Measurements from ENCODE around the gene METTL2B. TPM values are rescaled to one million over a fixed set of nuclear protein-coding genes. Genes with fewer than 3 reads are reported as not detected.
A peak's percentile ranks its signal among the peaks of the same experiment; 100 is the strongest.
"Not testable (repeated sequence)": the region's sequence is repeated elsewhere in the genome, so short reads cannot be mapped to it uniquely, and the experiment has no call there.

The METTL2B gene
- total RNA-seq, 1 experiment from 2014 or later = 33.8 TPM

DNA sequence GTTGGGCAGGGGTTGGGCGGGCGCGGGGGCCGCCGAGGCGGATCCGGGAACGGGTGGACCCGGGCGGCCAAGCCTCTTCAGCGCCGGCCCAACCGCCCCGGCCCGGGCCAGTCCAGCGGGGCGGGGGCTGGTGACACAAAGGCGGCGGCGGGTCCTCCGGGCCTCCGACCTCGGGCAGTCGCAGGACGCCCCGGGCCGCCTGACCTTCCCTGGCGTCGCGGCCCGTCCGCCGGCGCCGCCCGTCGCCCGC is 54.2 kb downstream of the METTL2B start:
- H3F3A ChIP-seq (ENCODE audit: low read length, unreplicated experiment) = no peaks in the 10 kb centered on the region
- CTCF ChIA-PET = no interaction called here
- peak overlapping the region; percentile 87 for H3K4me2 ChIP-seq (ENCODE audit: low read length)
- intact Hi-C loops (cut with micrococcal nuclease) = loop anchor here (10.0 kb wide), 1 partner anchor 56 kb away; the partner anchor contains the start of gene METTL2B
- H3K36me3 ChIP-seq (ENCODE audit: low read depth, low read length) = no peaks in the 10 kb centered on the region
- peak overlapping the region; percentile 79 for H3K4me3 ChIP-seq (ENCODE audit: low read length)
- H3K4me1 ChIP-seq (ENCODE audit: insufficient read depth, low read length) = peaks cover 10% of the 10 kb centered on the region; the same call in 1 of the 2 replicates
- H3K9me2 ChIP-seq (replicated peaks; ENCODE audit: low read length) = no peaks in the 10 kb centered on the region
- H4K20me1 ChIP-seq (ENCODE audit: low read length) = no peaks in the 10 kb centered on the region
- no peak for ATAC-seq
- peak overlapping the region; percentile 53; the same call in 1 of the 2 replicates for H2AFZ ChIP-seq (ENCODE audit: low read length)
- POLR2A ChIA-PET (ENCODE audit: unreplicated experiment) = no interaction called here
- no peak for DNase-seq
- no peaks in the 10 kb centered on the region for H3K27me3 ChIP-seq (ENCODE audit: low read length)
- peaks cover 52% of the 10 kb centered on the region for H3K79me2 ChIP-seq (ENCODE audit: low read length)
- H3K9ac ChIP-seq (ENCODE audit: low read length) = peak overlapping the region; percentile 89
- no peak for TF ChIP-seq EZH2 (IDR thresholded peaks at IDR 0.05; ENCODE audit: low read length, unreplicated experiment)
- TF ChIP-seq, protein P1, sequence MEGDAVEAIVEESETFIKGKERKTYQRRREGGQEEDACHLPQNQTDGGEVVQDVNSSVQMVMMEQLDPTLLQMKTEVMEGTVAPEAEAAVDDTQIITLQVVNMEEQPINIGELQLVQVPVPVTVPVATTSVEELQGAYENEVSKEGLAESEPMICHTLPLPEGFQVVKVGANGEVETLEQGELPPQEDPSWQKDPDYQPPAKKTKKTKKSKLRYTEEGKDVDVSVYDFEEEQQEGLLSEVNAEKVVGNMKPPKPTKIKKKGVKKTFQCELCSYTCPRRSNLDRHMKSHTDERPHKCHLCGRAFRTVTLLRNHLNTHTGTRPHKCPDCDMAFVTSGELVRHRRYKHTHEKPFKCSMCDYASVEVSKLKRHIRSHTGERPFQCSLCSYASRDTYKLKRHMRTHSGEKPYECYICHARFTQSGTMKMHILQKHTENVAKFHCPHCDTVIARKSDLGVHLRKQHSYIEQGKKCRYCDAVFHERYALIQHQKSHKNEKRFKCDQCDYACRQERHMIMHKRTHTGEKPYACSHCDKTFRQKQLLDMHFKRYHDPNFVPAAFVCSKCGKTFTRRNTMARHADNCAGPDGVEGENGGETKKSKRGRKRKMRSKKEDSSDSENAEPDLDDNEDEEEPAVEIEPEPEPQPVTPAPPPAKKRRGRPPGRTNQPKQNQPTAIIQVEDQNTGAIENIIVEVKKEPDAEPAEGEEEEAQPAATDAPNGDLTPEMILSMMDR (conservative IDR thresholded peaks at IDR 0.05; ENCODE audit: low read depth, low read length) = no peak
- TF ChIP-seq EZH2phosphoT487 (IDR thresholded peaks at IDR 0.05; ENCODE audit: borderline replicate concordance, low read length) = no peak
- no peak overlapping the region for H3K27ac ChIP-seq (ENCODE audit: low read length)
- BruUV-seq (replicated peaks) = no TSS peak
- no peaks in the 10 kb centered on the region for H3K9me3 ChIP-seq (ENCODE audit: low read length)

DNA sequence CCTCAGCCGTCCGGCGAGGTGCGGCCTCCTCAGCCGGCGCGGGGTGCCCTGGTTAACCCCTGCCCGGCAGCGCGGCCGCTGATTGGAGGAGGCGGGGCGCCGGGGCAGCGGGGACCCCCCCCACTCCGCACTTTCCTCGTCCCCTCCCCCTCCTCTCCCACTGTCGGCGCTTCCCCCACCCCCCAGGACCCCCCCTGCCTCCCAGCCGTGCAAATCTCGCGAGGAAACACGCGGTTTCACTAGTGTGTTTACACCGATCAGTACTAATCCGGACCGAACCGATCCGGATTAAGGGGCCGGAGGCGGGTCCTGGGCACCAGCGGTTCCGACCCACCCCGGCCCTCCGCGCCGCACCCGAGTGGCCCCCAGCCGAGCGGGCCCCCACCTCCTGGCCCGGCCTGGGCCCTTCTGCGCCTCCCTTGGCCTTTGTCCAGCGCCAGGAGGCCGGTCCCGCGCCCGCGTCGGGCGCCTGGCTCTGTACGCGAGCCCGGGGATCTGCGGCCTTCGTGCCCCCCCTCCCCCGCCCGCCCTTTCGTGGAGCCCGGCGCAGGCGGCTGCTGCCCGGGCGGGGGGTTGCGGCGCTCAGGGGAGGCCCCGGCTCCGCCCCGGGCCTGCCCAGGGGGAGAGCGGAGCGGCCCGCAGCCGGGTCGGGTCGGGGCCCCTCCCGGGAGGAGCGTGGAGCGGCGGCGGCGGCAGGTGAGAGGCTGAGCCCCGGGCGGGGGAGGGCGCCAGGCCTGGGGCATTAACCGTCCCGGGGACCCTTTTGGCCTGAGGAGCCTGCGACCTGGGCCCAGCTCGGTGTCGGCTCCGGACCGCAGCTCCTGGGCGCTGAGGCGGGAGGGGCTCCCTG is 54.8 kb downstream of the METTL2B start:
- H3K9me3 ChIP-seq (ENCODE audit: low read length); BruUV-seq (replicated peaks); POLR2A ChIA-PET (ENCODE audit: unreplicated experiment); H3F3A ChIP-seq (ENCODE audit: low read length, unreplicated experiment); CTCF ChIA-PET; H4K20me1 ChIP-seq (ENCODE audit: low read length); H3K9me2 ChIP-seq (replicated peaks; ENCODE audit: low read length); H3K27me3 ChIP-seq (ENCODE audit: low read length); H3K36me3 ChIP-seq (ENCODE audit: low read depth, low read length): not testable (repeated sequence)
- Histone ChIP-seq H3K27ac (ENCODE audit: low read length) (peak overlapping the region; percentile 40; the same call in 1 of the 2 replicates), H3K9ac (ENCODE audit: low read length) (peak overlapping the region; percentile 89), H3K4me2 (ENCODE audit: low read length) (peak overlapping the region; percentile 87; the same call in 1 of the 2 replicates), H3K4me3 (ENCODE audit: low read length) (peak overlapping the region; percentile 79), H3K4me1 (ENCODE audit: insufficient read depth, low read length) (peaks cover 10% of the 10 kb centered on the region; the same call in 1 of the 2 replicates), H3K79me2 (ENCODE audit: low read length) (peaks cover 52% of the 10 kb centered on the region), H2AFZ (ENCODE audit: low read length) (peak overlapping the region; percentile 53; the same call in 1 of the 2 replicates)
- intact Hi-C loops (cut with micrococcal nuclease) = loop anchor here (10.0 kb wide), 1 partner anchor 57 kb away; the partner anchor contains the start of gene METTL2B
- ATAC-seq = peak; percentile 85
- DNase-seq = peak; percentile 81

DNA sequence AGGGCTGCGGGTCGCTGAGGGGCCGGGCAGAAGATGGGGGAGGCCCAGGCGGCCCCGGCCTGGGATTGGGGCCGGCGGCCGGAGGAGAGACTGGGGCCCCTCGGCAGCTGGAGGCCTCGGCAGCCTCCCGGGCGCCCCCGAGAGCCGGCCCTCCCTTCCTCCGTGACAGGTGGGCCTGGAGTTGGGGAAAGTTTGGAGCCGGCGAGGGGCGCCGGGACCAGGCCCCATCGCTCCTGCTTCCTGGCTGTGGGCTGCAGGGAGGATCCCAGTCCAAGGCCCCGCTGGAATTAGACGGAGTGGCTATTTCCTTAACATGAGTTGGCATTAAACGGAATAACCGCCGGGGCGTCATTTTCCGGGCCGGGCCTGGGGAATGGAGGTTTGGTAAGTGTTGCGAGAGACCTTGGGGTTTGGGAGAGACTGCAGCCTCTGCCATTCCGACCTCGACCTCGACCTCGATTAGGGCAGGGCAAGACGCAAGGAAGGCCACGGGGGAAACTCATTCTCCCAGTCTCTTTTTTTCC is 55.5 kb downstream of the METTL2B start:
- BruUV-seq (replicated peaks); H2AFZ ChIP-seq (ENCODE audit: low read length); POLR2A ChIA-PET (ENCODE audit: unreplicated experiment); H3K27me3 ChIP-seq (ENCODE audit: low read length); H3K36me3 ChIP-seq (ENCODE audit: low read depth, low read length); H3K9me3 ChIP-seq (ENCODE audit: low read length); H4K20me1 ChIP-seq (ENCODE audit: low read length); H3F3A ChIP-seq (ENCODE audit: low read length, unreplicated experiment); CTCF ChIA-PET; H3K9me2 ChIP-seq (replicated peaks; ENCODE audit: low read length): not testable (repeated sequence)
- peak; percentile 19 for DNase-seq
- intact Hi-C loops (cut with micrococcal nuclease) = loop anchor here (10.0 kb wide), 1 partner anchor 57 kb away; the partner anchor contains the start of gene METTL2B
- peak overlapping the region; percentile 79 for H3K4me3 ChIP-seq (ENCODE audit: low read length)
- H3K4me1 ChIP-seq (ENCODE audit: insufficient read depth, low read length) = peaks cover 10% of the 10 kb centered on the region; the same call in 1 of the 2 replicates
- peak overlapping the region; percentile 89 for H3K9ac ChIP-seq (ENCODE audit: low read length)
- peak; percentile 2; the same call in 1 of the 2 replicates for ATAC-seq
- H3K27ac ChIP-seq (ENCODE audit: low read length) = peak overlapping the region; percentile 40
- H3K79me2 ChIP-seq (ENCODE audit: low read length) = peaks cover 52% of the 10 kb centered on the region
- peak overlapping the region; percentile 87 for H3K4me2 ChIP-seq (ENCODE audit: low read length)

GRCh38 chr7:128532956-128533355 is 56.4 kb downstream of the METTL2B start:
- H3K27me3 ChIP-seq (ENCODE audit: low read length); H3K27ac ChIP-seq (ENCODE audit: low read length); H3F3A ChIP-seq (ENCODE audit: low read length, unreplicated experiment); H3K36me3 ChIP-seq (ENCODE audit: low read depth, low read length); BruUV-seq (replicated peaks); H3K9me2 ChIP-seq (replicated peaks; ENCODE audit: low read length); CTCF ChIA-PET; H3K9me3 ChIP-seq (ENCODE audit: low read length); ATAC-seq; H2AFZ ChIP-seq (ENCODE audit: low read length); H4K20me1 ChIP-seq (ENCODE audit: low read length): not testable (repeated sequence)
- DNase-seq = peak; percentile 31
- peak overlapping the region; percentile 89 for H3K9ac ChIP-seq (ENCODE audit: low read length)
- H3K4me3 ChIP-seq (ENCODE audit: low read length) = peak overlapping the region; percentile 79
- intact Hi-C loops (cut with micrococcal nuclease) = loop anchor here (10.0 kb wide), 1 partner anchor 58 kb away; the partner anchor contains the start of gene METTL2B
- H3K4me1 ChIP-seq (ENCODE audit: insufficient read depth, low read length) = peaks cover 10% of the 10 kb centered on the region; the same call in 1 of the 2 replicates
- H3K4me2 ChIP-seq (ENCODE audit: low read length) = peak overlapping the region; percentile 87
- POLR2A ChIA-PET (ENCODE audit: unreplicated experiment) = interaction anchor here (0.7 kb wide), 1 partner anchor 470 kb away, joined by 5 read pairs; no protein-coding TSS in a partner anchor
- peaks cover 56% of the 10 kb centered on the region for H3K79me2 ChIP-seq (ENCODE audit: low read length)

Data from PC-3 (cell line).